ENCODE measurements around the gene HTT. TPM values are rescaled to one million over a fixed set of nuclear protein-coding genes. Genes with fewer than 3 reads are reported as not detected.

HTT gene
- total and polyA plus RNA-seq, 2 of the 13 experiments (the other 11 are each of a cell fraction or from before 2014, with no cell fraction given) = 17.5 to 19.5 TPM

- TF ChIP-seq PAXIP1 (CRISPR knock-in tag; conservative IDR thresholded peaks at IDR 0.05) = peak; percentile 88
- peak; percentile 34; the same call in 1 of the 2 replicates for TF ChIP-seq RCOR2 (CRISPR knock-in tag; IDR thresholded peaks at IDR 0.05)
- TF ChIP-seq, protein P1, sequence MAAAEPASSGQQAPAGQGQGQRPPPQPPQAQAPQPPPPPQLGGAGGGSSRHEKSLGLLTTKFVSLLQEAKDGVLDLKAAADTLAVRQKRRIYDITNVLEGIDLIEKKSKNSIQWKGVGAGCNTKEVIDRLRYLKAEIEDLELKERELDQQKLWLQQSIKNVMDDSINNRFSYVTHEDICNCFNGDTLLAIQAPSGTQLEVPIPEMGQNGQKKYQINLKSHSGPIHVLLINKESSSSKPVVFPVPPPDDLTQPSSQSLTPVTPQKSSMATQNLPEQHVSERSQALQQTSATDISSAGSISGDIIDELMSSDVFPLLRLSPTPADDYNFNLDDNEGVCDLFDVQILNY (CRISPR knock-in tag; conservative IDR thresholded peaks at IDR 0.05) = no peak
- peak; percentile 82 for TF ChIP-seq CEBPB (IDR thresholded peaks at IDR 0.05; ENCODE audit: borderline replicate concordance, low read depth, low read length)
- no peak for TF ChIP-seq ZKSCAN8 (CRISPR knock-in tag; IDR thresholded peaks at IDR 0.05; ENCODE audit: borderline replicate concordance)
- no peak for TF ChIP-seq SNRNP70 (IDR thresholded peaks at IDR 0.05; ENCODE audit: low read depth, low read length)
- no peak for TF ChIP-seq NR3C1 (CRISPR knock-in tag; IDR thresholded peaks at IDR 0.05)
- peak; percentile 74; the same call in 1 of the 2 replicates for TF ChIP-seq SOX5 (CRISPR knock-in tag; IDR thresholded peaks at IDR 0.05; ENCODE audit: borderline replicate concordance)
- TF ChIP-seq HDAC1 (CRISPR knock-in tag; IDR thresholded peaks at IDR 0.05) = no peak; the same call in 1 of the 2 replicates
- TF ChIP-seq, protein P2, sequence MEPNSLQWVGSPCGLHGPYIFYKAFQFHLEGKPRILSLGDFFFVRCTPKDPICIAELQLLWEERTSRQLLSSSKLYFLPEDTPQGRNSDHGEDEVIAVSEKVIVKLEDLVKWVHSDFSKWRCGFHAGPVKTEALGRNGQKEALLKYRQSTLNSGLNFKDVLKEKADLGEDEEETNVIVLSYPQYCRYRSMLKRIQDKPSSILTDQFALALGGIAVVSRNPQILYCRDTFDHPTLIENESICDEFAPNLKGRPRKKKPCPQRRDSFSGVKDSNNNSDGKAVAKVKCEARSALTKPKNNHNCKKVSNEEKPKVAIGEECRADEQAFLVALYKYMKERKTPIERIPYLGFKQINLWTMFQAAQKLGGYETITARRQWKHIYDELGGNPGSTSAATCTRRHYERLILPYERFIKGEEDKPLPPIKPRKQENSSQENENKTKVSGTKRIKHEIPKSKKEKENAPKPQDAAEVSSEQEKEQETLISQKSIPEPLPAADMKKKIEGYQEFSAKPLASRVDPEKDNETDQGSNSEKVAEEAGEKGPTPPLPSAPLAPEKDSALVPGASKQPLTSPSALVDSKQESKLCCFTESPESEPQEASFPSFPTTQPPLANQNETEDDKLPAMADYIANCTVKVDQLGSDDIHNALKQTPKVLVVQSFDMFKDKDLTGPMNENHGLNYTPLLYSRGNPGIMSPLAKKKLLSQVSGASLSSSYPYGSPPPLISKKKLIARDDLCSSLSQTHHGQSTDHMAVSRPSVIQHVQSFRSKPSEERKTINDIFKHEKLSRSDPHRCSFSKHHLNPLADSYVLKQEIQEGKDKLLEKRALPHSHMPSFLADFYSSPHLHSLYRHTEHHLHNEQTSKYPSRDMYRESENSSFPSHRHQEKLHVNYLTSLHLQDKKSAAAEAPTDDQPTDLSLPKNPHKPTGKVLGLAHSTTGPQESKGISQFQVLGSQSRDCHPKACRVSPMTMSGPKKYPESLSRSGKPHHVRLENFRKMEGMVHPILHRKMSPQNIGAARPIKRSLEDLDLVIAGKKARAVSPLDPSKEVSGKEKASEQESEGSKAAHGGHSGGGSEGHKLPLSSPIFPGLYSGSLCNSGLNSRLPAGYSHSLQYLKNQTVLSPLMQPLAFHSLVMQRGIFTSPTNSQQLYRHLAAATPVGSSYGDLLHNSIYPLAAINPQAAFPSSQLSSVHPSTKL (CRISPR knock-in tag; IDR thresholded peaks at IDR 0.05) = peak; percentile 73
- TF ChIP-seq DPF2 (CRISPR knock-in tag; IDR thresholded peaks at IDR 0.05; ENCODE audit: borderline replicate concordance, low read depth) = peak; percentile 25; the same call in 1 of the 2 replicates
- peak; percentile 54 for TF ChIP-seq HNF4G (IDR thresholded peaks at IDR 0.05; ENCODE audit: borderline replicate concordance, low read depth, low read length)
- TF ChIP-seq HNF4G (CRISPR knock-in tag; IDR thresholded peaks at IDR 0.05; ENCODE audit: borderline replicate concordance, low read depth) = no peak
- TF ChIP-seq RBAK (CRISPR knock-in tag; IDR thresholded peaks at IDR 0.05) = no peak
- TF ChIP-seq ZBED4 (CRISPR knock-in tag; IDR thresholded peaks at IDR 0.05; ENCODE audit: borderline replicate concordance) = no peak
Observed at GRCh38 chr4:3207531-3208037, 133.1 kb downstream of the HTT start (continued).

Measured in HepG2 (cell line).